Measurements from ENCODE around the gene ITGA5.

The ITGA5 gene

GRCh38 chr12:54419088-54419887 lies at the start of gene ITGA5:
Gene ITGA5, minus strand, starts transcription at chr12:54419266. Its CDS starts 68 bp downstream, at chr12:54419198.
- in situ Hi-C loops (cut with HindIII; ENCODE audit: low sequenced_read_pairs): no loop called here
- TF ChIP-seq, protein P1, sequence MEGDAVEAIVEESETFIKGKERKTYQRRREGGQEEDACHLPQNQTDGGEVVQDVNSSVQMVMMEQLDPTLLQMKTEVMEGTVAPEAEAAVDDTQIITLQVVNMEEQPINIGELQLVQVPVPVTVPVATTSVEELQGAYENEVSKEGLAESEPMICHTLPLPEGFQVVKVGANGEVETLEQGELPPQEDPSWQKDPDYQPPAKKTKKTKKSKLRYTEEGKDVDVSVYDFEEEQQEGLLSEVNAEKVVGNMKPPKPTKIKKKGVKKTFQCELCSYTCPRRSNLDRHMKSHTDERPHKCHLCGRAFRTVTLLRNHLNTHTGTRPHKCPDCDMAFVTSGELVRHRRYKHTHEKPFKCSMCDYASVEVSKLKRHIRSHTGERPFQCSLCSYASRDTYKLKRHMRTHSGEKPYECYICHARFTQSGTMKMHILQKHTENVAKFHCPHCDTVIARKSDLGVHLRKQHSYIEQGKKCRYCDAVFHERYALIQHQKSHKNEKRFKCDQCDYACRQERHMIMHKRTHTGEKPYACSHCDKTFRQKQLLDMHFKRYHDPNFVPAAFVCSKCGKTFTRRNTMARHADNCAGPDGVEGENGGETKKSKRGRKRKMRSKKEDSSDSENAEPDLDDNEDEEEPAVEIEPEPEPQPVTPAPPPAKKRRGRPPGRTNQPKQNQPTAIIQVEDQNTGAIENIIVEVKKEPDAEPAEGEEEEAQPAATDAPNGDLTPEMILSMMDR (IDR thresholded peaks at IDR 0.05; ENCODE audit: low read depth, low read length, missing control alignments): no peak
- no peak for DNase-seq (ENCODE audit: low read depth)
- peak within 1 kb of the TSS; percentile 90 for H3K4me3 ChIP-seq (ENCODE audit: low read depth, low read length)

GRCh38 chr12:54465857-54466523 lies 46.9 kb upstream of the ITGA5 start:
- DNase-seq (ENCODE audit: low read depth): no peak
- TF ChIP-seq, protein P1 (IDR thresholded peaks at IDR 0.05; ENCODE audit: low read depth, low read length, missing control alignments): no peak
- in situ Hi-C loops (cut with HindIII; ENCODE audit: low sequenced_read_pairs): no loop called here
- no peak overlapping the region for H3K4me3 ChIP-seq (ENCODE audit: low read depth, low read length)

DNA sequence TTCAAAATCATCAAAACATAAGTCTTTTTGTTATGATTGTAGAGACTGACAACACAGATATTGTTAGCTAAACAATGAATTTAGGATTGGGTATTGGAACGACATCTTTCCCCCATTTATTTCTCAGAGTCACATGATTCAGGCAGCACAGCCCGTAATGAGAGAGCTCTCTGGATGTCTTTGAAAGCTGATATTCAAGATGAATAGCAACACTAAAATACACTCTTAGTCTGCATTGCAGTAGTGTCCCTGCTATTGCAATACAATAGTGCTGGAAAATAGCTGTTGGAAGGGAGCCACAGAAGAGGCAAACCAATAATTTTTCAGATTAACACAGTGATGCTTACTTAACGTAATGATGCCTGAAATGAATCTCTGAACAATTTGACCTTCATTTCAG lies 44.4 kb upstream of the ITGA5 start:
- in situ Hi-C loops (cut with HindIII; ENCODE audit: low sequenced_read_pairs): no loop called here
- H3K4me3 ChIP-seq (ENCODE audit: low read depth, low read length): no peak overlapping the region
- TF ChIP-seq, protein P1 (IDR thresholded peaks at IDR 0.05; ENCODE audit: low read depth, low read length, missing control alignments): no peak
- no peak for DNase-seq (ENCODE audit: low read depth)

DNA sequence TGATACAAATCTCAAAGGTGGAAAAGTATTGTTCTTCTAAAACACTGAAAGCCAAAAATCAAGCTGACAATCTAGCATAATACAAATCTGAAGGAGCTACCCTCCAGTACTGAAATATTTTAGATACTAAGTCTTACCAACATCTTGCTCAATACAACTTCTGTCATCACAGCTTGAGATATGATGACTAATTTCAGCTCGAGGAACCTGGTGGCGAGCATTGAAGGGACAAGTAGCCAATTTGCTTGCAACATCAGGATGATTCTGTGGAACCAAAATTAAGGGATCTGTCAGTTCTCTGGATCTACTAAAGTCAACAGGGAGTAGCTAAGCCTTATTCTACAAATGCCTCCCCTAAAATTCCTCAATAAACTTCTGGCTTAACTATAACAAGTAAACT lies 44.0 kb upstream of the ITGA5 start:
- in situ Hi-C loops (cut with HindIII; ENCODE audit: low sequenced_read_pairs): no loop called here
- TF ChIP-seq, protein P1 (IDR thresholded peaks at IDR 0.05; ENCODE audit: low read depth, low read length, missing control alignments): no peak
- H3K4me3 ChIP-seq (ENCODE audit: low read depth, low read length): no peak overlapping the region
- peak; percentile 12 for DNase-seq (ENCODE audit: low read depth)

DNA sequence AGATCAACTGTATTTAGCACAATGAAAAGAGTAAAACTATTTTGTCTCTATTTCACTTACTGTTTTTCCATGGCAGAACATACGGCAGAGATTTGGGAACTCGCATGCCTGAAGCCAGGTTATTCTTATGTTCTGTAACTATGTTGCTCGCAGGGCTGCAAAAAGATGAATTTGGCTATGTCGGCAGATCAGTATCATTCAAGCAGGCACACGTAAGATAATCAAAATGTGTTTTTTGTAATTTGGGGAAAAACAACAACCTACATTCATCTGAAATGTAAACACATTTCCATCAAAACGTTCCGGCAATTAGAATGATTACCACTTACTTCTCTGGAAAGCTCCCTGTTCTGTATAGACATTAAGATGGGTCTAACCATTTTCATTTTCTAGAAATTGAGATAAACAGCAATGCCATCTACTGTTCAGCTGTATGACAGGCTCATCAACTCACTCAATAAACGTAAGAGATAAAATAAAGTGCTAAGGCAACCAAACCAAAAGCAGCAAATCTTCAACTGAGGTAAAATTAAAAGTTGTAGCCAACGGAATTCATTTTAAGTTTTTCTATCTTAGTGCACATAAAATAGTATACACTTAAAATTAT lies 41.4 kb upstream of the ITGA5 start:
- in situ Hi-C loops (cut with HindIII; ENCODE audit: low sequenced_read_pairs): no loop called here
- no peak overlapping the region for H3K4me3 ChIP-seq (ENCODE audit: low read depth, low read length)
- TF ChIP-seq, protein P1 (IDR thresholded peaks at IDR 0.05; ENCODE audit: low read depth, low read length, missing control alignments): no peak
- DNase-seq (ENCODE audit: low read depth): no peak

DNA sequence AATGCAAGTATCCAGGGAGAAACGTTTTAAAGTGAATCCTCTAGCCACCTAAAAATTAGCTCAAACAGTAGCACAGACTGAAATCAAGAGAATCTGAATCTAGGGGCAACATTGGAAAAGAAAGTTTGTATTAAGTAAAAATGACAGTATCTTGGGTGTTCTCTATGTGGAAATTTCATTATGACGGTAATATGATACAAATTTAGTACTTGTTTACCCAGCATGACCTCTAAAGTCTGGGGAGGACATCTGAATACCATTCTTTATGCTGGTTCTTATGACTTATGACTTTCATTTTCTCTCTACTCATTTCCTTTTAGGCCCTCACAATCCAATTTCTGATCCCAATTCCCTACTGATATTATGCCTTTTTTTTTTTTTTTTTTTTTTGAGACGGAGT lies 40.3 kb upstream of the ITGA5 start:
- DNase-seq (ENCODE audit: low read depth): no peak
- H3K4me3 ChIP-seq (ENCODE audit: low read depth, low read length): no peak overlapping the region
- TF ChIP-seq, protein P1 (IDR thresholded peaks at IDR 0.05; ENCODE audit: low read depth, low read length, missing control alignments): no peak
- in situ Hi-C loops (cut with HindIII; ENCODE audit: low sequenced_read_pairs): no loop called here
